NCI-H510A treated with DMSO at 0.1 percent for 48 hours (cell line): ENCODE results near the gene TENM3.
"Not testable (repeated sequence)": the region's sequence is repeated elsewhere in the genome, so short reads cannot be mapped to it uniquely, and the experiment has no call there.

Experiments used
- DNase-seq: peaks from one replicate; lab custom pipeline; 2025; lab: John Stamatoyannopoulos, UW

TENM3 gene

DNA sequence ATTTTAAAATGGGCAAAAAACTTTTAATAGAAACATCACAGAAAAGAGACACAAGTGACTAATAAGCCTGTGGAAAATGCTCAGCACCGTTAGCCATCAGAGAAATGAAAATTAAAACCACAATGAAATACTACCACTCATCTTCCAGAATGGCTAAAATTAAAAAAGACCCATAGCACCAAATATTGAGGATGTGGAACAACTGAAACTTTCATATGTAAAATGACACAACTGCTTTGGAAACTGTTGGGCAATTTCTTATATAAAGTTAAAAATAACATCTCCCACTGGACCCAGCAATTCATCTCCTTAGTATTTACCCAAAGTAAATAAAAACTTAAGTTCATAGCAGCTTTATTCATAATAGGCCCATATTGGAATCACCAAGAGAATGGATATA lies 94.2 kb downstream of the TENM3 start:
- DNase-seq, result no peak

DNA sequence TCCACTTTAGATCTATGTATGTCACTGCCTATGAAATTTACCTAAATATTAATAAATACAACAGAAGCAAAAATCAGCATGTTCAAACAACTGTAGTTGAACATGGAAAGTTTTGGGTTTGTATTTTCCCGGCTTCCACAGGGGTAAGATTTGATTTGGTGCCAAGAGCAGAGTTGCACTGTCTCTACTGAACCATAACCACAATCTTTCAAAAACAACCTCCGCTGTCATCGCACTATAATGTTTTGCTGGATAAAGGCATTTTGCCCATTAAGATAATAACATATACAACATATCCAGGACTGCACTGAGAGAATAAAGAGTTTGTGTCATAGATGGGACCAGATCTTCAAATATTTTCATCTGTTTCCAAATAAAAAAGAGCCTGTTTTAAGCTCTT lies 94.9 kb downstream of the TENM3 start:
- no peak for DNase-seq

DNA sequence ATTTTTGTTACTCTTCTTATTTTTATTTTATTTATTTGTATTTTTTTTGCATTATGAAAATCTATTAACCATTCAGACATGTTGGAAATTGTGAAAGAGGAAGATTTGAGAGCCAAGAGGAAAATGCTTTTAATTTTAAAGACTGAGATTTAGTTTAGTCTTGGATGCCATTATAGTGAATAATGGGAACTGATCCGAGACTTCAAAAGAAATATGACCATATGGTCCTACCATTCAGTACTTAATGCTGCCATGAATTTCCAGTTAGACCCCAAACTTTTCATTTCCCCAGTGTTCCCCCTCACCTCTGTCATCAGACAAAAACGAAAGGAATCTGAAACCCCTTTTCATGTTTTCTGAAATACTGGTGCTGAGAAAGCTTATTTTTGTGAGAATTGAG lies 95.5 kb downstream of the TENM3 start:
- DNase-seq, result no peak

DNA sequence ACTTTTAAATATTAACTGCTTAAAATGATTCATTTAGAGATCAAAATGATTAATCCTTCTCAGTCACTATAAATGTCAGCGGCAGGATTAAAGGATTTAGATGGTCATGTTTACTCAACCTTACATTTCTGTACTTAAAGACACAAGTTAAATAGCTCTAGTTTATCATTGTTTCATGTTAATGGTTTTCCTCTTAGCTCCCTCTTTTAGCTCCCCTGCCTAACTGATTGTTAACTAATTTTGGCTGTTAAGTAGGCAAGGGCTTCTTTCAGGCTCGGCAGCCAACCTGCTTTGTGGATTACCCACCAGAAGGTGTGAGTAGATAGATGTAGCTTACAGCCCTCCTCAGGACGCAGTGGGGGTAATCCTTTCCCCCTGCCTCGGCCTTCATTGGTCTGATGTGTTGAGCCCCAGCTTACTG lies 96.0 kb downstream of the TENM3 start:
- no peak for DNase-seq

DNA sequence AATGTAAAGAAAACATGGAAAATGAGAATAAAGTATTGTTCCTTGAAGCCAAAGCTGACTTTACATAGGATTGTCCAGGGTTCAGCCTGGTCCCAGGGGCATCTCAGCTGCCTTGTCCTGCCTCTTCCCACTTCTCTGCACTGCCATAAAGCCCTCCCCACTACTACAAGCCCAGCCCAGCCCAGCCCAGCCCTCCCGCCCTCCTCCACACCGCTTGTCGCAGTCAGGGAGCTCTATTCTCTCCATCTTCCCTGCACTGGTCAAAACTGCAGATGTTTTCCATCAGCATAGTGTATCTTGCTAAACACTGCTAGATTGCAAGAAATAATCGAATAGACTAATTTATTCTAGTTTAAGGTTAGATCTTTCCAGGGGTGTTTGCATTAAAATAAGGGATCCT lies 100.3 kb downstream of the TENM3 start:
- DNase-seq, result no peak

DNA sequence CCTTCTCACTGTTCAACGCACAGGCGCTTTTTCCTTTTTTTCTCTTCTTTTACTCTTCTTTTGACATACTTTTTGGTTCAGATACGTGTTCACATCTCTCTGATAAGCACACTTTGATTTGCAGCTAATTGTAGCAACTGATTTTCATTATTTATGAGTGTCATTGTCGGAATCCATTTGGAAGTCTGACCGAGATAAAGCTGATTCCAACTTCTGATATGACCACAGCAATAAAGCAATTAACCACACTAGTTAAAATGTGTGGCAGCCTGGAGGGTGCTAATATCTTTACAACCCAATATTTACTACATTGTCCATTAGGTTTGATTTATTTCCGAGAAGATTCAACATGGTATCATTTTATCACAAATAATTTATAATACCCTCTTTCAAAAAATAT lies 101.8 kb downstream of the TENM3 start:
- no peak for DNase-seq

DNA sequence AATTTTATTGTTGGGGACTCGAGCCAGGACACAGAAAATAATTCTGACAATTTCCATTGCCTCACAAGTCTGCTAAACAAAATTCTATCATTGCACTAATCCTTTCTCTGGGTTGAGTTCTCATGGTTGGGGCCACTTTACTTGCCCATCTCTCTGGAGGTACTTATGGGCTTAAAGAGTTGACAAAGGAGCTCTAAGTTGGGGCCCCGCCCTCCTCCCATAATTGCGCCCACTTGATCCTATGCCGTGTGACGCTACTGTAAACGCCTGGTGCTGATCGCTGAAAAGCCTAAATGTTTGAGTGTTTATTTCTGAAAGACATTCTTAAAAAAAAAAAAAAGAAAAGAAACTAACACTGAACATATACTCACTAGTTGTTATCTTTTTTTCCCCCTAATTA lies 103.0 kb downstream of the TENM3 start:
- no peak for DNase-seq

DNA sequence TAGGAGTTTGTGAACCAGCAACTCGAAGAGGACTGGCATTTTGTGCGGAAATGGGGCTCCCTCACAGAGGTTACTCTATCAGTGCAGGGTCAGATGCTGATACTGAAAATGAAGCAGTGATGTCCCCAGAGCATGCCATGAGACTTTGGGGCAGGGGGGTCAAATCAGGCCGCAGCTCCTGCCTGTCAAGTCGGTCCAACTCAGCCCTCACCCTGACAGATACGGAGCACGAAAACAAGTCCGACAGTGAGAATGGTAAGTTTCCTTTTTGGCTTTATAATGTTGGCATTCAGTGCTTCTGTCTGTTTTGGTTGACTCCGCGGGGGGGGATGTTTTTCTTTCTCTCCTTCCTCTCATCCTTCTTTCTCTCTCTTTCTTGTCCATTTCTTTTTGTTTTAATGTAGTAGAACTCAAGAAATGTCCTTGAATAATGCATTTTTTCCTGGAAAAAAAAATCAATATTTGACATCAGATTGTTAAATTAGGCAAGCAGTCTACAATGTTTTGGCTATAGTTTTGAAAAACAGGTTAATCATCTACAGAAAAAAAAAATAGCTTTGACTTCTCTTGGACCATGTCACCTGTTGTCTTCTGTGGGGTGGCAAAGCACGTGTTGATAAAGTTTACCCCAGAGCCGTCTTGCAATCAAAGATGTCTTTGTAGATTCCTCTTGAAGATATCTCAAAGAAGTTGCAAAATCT lies 103.6 kb downstream of the TENM3 start:
- DNase-seq, result no peak

DNA sequence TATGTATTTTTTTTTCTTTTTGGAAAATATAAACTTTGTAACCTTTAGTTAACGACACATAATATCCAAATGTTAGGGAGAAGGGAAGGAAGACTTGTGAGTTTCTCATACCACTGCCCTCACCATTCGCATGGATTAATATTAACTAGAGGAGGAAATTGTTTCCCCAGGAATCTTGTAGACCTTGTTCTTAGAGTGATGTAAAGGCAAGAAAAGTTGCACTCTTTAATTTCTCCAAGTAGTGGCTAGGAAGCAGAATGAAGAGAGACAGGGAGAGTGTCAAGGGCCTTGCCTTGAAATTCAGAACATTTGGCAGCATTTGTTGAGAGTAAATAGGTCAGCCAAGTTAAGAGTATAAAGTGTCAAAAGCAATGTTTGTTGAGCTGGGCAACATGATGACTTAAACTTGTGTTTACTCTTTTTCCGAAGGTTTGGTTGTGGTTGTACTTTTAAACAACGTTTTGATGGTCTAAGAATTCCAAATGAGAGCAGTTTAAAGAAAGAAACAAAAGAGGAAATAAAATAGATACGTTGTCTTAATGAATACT lies 105.7 kb downstream of the TENM3 start:
- DNase-seq, result no peak

DNA sequence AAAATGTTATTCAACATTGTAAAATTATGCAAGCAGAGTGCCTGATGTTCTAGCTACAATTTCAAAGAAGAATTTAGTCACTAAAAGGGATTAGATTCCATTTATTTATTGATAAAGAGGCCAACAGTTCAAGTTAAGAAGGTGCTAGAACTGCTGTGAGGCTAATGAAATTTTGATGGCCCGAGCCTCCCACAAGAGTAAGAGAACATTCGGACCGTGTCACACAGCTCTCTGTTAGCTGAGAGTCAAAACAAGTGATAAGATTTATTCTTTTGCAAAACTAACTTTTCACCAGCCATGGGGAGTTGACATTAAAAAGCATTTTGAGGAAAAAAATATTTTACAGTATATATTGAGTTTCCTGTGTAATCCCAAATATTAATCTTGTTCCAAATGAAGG lies 106.8 kb downstream of the TENM3 start:
- DNase-seq, result no peak

DNA sequence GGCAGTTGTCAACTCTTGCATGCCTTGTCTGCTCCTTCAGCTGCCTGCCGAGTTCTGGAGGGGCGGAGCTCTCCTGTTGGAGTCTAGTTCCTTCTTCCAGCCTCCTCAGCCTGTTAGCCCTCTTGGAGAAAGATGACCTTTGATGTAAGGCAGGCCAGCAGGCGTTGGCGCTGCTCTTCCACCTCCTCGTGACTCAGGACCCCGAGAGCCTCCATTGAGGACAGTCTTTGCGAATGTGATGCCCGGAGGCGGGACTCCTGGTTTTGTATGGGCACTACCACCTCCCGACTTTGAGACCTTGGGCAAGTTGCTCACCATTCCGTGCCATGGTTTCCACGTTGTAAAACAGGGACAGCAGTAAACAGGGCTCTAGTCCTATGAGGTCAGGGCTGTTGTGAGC lies 108.3 kb downstream of the TENM3 start:
- no peak for DNase-seq

DNA sequence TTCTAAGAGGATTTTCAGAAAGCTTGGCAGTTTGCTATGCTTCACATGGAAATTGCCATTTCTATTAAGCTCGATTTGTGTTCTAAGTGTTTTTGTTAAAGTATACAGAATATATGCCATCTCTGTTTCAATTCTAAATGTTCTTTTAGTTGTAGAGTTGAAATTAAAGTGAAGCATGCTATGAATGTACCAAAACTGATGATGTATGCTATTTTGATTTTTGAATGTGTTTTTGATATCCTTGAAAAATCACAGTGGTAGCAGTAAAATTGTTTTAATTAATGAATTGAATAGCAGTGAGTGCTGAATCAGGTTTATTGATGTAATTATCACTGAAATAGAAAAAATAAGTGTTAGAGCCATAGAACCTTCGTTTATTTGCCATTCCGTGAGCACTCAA lies 110.9 kb downstream of the TENM3 start:
- no peak for DNase-seq

DNA sequence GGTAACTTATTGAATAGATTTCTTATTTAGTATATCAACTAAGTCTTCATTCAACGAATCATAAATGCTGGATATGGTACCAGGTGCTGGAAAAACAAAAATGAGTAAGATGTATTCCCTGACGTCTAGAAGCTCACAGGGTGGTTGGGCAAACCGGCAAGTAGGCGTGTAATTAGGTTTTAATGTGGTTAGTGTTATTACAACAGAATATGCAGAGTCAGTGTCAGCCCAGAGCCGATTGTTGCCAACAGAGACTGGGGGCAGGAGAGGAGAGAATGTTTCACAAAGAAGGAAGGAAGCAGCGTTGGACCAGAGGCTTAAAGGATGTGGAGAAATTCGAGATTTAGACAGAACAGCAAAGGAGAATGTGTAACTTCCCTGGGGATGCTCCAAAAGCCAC lies 111.7 kb downstream of the TENM3 start:
- DNase-seq, result no peak

DNA sequence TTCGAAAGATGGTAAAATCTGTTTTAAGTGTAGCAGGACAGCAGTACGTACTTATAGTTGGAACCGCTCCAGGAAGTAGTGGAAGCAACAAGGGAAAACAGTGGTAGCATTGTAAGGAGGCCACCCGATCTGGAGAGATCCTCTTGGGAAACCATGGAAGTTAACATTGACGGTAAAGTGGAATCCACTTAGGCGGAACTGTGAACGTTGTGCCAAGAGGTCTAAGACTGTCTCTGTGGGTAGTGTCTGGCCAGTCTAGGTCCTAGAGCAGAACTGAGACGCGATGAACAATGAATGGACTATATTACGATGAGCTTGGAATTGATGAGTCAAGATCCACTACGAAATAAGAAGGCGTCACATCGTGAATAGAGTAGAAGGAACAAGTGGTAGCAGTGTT lies 124.0 kb downstream of the TENM3 start:
- no peak for DNase-seq

DNA sequence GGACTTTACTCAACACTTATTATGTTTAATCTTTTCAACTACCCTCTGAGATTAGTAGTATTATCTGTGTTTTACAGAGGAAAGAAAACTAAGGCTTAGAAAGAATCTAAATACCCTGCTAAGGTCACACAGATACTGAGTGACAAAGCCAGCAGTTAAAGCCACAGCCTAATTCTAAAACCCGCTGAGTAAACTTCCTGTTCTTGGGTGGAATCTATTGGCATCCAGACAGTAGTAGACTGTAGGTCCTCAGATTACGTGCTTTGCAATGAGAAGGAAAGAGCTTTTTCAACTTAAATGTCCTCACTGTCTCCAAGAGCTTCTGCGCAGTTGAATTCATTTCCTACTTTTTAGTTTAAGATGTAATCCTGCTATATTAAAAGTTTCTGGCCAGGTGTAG lies 126.0 kb downstream of the TENM3 start:
- no peak for DNase-seq

DNA sequence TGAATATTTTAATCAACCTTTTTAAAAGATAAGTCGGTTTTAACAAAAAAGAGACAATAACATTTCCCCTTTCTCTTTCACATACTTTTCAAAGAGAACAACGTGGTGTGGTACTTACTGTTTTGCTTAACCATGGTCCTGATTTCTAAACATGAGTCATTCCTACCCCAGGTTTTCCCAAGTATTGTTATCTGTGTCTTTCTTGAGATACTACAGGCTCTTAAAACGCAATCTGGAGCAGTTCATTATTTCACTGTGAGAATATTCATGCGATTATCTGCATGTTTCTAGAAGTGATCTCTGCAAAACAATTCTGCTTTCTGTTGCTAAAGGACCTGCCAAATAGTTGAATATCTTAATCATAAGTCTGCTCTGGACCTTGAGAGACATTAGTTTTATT lies 127.3 kb downstream of the TENM3 start:
- no peak for DNase-seq

DNA sequence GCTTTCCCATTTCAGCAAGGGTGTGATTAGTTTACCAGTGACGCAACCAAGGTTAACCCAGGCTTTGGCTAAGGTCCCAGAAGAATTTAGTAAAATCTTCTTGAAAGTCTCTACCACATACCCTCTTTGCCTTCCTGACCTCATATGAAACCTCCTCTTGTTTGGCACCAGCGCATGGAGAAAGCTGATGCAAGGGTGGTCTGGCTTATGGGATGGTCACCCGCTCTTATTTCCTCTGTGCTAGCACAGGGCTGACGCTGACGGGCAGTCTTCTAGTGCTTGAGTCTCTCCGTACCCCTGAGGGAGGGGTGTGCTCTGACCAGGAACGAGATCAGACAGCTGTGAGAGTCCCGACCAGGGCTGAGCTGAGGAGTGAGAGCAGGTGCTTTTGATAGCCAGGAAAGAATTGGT lies 137.6 kb downstream of the TENM3 start:
- no peak for DNase-seq

DNA sequence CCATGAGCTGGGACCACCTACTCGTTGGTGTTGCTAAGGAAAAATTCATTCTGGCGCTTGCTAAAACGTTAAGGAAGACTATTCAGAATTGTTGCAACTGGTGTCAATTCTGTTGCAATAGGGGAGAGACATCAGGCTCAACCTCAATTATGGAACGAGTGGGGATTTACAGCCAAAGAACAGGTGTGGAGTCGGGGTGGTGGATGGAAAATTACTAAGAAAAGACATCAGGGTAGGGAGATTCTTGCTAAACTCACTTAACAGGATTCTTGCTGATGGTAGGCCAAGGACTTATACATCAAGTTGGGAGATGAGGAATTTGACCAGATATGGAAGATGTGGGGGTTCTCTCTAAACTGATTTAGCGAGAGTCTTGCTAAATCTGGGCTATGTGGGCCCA lies 139.7 kb downstream of the TENM3 start:
- no peak for DNase-seq

DNA sequence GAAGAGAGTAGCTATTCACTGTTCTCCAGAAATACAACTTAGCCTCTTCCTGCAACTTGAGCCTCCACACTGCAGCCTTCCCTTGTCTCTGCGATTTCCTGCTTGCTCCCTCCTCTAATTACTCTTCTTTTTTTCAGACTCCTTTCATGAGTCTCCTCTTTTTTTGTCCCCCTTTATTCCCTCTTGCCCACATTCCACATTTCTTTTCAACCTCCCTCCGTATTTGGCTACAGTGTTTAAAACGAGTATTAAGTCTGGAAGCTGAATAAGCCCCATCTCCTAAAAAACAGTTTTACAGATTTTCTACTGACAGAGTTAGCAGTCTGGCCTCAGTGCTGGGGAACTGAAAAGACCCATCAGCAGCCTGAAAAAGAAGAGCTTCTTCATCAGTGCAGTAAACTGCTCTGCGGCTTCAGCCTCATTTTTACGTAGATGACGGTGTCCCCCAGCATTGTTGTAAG lies 141.5 kb downstream of the TENM3 start:
- no peak for DNase-seq

DNA sequence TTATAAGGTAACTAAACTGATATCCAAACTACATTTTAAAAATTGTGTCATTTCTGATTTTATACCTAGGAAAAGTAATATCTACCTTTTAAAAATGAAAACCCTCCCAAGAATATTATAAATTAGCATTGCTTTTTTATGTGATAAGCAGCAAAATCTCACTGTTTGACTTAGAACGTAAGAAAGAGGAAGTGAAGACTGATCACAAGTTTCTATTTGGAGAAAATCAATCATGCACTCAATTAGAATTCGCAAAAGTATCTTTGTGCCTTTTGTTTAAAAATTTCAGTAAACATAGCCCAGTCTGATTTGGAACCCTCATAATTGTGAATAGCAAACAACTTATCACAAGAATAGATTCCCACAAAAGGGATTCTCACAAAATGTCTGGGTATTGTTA lies 142.7 kb downstream of the TENM3 start:
- DNase-seq, result no peak

DNA sequence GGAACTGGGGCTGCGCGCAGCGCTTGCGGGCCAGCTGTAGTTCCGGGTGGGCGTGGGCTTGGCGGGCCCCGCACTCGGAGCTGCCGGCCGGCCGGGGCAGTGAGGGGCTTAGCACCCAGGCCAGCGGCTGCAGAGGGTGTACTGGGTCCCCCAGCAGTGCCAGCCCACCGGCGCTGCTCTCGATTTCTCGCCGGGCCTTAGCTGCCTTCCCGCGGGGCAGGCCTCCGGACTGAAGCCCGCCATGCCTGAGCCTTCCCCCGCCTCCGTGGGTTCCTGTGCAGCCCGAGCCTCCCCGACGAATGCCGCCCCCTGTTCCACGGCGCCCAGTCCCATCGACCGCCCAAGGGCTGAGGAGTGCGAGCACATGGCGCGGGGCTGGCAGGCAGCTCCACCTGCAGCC lies 143.4 kb downstream of the TENM3 start:
- DNase-seq, result not testable (repeated sequence)

DNA sequence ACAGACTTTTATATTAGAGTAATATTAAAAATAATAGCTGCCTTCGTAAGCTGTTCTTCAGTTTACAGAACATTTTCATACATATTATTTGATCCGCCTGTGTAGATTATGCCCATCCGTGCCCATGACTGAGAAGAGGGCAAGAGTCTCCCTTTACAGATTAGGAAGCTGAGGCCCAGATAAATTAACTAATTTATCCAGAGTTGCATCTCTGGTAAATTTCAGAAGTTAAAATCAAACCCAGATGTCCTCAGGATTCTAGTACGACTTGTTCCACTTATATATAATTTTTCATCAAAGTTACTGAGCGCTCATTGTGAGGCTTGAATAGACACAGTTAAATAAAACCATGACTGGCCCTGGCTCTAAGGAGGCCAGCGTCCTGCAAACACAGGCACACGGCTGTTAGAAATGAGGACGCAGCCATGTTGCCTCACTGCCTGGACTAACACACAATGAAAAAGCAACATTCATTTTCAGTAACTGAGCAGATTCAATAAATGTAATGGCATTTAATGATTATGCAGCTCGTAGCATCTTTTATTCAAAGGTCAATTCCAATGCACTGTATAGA lies 148.0 kb downstream of the TENM3 start:
- DNase-seq, result no peak

DNA sequence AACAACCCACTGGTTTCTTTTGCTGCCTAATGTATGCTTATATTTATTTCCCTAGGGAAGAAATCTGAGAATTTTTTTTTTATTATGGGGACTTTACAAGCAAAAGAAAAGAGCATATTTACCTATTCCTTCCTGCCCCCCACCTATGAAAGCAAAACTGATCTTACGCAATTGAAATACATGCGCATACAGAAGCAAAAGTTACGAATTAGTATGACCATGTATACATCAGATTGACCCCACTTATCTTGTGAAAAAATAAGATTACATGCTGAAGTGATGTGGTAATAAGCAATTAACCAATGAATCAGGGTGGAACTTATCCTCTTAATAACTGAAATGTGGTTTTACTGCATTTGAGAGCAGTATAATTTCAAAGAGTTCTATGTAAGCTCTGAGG lies 151.0 kb downstream of the TENM3 start:
- no peak for DNase-seq

DNA sequence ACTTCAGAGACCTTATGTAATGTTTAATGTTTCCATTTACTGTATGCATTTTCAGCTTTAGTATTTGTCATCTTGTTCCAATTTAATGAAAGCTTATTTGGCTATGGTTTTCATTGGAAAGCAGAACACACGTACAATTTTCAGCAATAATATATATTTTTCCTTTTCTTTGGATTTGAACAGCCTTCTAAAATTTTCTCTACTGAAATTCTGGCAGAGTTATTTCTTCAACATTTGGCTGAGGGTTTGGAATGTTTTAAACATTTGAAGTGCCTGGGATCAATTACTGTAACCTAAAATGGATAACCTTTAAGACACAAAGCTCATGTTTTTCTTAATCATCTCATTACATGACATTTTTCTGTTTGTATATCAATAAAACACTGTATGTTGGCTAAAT lies 156.9 kb downstream of the TENM3 start:
- no peak for DNase-seq
